ENCODE results near the gene RTN4R.
A peak's percentile ranks its signal among the peaks of the same experiment; 100 is the strongest.

Gene RTN4R

DNA sequence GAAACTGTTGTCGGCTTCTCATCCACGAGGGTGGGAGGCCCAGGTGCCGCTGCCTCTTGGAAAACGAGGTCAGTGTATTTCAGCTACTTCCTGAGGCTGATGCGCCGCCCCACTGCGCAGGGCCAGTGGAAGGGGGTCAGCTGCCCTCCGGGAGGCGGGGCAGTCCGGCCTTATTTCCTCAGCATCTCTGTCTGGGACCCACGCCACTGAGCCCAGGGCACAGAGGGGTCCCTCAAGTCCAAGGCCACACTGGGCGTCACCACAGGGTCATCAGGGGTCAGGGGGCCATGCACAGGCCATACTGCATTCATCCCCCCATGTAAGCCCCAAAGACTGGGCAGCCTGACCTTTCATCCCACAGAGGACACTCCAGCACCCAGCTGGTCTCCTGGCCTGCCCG lies 12.1 kb downstream of the RTN4R start:
- DNase-seq = no peak

DNA sequence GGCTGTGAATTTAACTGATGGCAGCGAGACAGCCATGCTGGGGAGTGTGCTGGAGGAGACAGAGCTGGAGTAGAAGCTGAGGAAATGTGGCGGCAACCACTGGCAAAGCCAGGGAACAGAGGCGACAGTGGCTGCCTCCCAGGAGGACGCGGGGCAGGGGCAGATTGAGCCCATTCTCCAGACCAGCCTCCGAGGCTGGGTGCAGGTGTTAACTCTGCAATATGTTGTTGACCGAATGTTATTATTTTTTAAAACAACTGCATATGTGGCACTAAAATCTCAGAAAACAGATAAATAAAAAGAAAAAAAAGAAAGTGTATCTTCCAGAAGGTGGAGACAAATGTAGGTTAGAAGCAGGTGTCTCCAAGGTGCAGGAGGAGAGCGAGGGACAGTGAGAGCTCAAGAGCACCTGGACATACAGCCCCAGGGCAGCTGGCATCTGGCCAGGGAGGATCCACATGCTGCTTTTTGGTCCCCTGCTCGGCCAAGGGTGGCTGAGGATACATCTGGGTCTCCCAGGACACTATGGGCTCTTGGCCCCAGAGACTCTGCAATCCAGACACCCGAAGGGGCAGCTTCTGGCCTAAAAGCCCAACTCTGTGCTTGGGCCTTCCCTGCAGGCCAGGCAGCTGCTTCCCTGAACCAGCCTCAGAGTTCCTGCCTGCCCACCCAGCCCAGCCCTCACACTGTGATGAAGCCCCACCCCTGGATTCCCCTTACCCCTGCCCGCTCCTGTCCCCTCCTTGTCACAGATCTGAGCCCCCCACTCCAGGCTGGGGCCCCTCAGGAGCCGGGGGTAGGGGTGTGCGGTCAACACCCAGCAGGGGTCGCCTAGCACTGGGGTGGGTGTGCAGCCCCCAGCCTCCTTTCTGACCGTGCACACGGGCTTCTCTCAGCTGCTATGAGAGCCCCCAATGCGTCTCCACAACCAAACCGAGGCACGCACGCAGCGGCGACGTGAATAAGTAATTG lies 12.9 kb downstream of the RTN4R start:
- DNase-seq = no peak

DNA sequence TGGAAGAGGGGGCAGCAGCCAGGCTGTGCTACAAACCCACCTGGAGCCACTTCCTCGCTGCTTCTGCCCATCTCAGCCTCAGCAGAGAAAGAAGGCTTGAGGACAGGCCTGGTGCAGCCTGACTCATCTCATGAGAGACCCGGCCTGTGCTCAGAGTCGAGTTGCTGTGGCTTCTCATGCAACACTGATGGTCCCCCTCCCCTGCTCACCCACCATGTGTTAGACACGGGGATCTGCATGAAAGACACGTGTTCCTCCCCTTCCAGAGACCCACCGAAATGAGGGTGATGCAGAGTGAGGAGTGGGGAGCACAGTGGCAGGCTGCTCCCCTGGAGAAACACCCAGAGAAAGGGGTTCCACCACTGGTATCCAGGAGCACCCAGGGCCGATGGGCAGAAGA lies 15.0 kb downstream of the RTN4R start:
- DNase-seq = no peak

DNA sequence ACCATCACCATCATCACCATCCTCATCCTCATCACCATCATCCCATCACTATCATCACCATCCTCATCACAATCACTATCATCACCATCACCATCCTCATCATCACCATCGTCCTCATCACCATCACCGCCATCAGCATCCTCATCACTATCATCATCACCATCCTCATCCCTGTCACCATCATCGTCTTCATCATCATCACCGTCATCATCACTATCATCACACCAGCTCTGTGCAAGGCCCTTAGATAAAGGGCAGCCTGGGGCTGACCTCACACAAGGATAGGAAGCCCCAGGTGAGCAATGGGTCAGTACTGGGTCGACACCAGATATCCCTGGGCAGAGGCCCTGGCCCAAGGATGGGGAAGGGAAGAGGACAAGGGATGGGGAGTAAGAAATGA lies 16.1 kb downstream of the RTN4R start:
- DNase-seq = no peak

DNA sequence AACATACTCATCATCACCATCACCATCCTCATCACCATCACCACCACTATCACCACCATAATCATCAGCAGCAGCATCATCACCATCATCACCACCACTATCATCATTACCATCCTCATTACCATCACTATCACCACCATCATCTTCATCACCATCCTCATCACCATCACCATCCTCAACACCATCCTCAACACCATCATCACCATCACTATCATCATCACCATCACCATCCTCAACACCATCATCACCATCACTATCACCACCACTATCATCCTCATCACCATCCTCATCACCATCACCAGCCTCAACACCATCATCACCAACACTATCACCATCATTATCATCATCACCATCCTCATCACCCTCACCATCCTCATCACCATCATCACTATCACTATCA lies 16.6 kb downstream of the RTN4R start:
- no peak for DNase-seq

DNA sequence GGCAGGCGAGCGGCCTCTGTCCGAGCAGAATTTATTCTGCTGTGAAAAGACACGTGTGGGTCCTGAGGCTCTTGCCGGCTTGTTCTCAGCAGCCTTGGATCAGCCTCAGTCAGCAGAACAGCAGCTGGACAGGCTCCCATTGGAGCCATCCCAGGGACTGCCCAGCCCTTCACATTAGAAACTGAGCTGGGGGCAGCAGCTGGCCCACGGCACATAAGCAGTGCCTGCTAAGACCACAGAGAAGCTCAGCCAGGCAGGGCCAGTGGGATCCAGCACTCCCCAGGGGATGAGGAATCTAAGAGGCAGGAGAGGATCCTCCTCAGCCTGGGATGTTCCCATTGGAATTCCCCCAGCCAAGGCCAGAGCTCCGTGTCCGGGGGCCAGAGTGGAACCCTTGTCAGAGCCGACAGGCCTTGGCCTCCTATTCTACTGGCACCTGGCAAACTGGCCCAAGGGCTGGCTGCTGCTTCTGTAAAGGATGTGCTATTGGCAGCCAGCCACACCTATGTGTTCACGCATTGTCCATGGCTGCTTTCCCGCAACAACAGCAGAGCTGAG lies 18.2 kb downstream of the RTN4R start:
- no peak for DNase-seq

DNA sequence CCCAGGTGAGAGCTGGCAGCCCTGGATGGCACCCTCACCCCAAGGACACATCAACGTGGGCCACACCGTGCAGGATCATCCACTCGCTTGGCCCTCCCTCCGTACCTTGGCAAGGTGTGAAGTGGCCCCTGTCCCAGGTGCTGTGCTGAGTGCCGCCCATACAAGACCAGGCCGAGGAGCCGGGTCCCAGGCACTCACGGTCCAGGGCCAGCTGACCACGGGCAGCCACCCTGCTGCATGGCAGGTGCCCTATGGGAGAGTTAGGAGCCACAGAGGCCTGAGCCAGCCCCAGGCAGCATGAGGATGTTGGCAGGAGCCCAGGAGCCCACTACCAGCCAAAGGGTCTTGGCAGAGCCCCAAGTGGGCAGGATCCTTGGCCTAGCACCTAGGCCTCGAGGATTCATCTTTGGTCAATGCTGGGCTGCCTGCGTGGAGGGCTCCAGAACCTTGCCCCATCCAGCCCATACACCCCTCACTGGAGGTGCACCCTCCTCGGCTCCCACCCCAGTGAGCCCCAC lies 19.6 kb downstream of the RTN4R start:
- DNase-seq = no peak

DNA sequence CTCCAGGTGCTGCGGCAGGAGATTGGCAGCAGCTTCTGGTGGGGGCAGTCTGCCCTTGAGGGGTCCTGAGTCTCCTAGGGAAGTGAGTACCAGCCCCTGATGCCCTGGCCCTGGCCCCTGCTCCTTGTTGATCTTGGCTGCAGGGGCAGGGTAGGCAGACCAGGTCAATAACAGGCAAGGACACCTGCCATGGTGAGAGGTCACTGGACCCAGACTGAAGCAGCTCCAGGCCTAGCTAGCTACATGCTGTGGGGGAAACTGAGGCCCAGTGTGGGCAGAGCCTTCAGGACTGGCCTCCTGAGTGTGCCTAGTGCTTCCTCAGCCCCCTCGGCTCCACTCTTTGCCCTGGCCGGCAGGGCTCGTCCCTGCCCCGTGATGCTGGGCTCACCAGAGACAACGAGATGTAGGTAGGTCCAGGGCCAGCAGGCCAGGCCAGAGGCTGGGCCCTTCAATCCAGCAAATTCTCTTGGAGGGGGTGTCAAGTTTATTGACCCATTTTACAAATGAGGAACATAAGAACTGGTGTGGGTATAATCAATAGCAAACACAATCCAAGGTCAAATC lies 20.4 kb downstream of the RTN4R start:
- DNase-seq = no peak

DNA sequence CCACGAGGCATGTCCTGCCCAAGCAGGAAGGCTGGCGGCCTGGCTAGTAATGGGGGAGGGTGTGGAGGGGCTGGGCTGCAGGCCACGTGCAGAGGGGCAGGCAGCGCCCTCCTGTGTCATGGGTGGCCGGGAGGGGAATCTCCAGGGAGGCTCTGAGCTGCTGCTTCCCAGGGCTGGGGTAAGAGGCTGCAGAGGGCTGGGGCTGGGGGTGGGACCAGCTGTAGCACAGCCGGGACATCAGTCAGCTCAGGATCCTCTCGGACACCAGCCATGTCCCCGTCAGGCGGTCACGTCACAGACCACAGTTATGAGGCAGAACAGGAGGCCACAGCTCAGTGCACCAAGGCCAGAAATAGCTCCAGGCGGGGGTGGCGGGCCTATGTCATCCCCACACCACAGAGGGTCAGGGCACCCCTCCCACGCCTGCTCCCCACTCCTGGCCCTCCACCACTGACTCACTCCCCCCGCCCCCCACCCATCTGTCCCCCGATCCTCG lies 21.1 kb downstream of the RTN4R start:
- DNase-seq = peak in 1 of 2 donors; percentile 27

DNA sequence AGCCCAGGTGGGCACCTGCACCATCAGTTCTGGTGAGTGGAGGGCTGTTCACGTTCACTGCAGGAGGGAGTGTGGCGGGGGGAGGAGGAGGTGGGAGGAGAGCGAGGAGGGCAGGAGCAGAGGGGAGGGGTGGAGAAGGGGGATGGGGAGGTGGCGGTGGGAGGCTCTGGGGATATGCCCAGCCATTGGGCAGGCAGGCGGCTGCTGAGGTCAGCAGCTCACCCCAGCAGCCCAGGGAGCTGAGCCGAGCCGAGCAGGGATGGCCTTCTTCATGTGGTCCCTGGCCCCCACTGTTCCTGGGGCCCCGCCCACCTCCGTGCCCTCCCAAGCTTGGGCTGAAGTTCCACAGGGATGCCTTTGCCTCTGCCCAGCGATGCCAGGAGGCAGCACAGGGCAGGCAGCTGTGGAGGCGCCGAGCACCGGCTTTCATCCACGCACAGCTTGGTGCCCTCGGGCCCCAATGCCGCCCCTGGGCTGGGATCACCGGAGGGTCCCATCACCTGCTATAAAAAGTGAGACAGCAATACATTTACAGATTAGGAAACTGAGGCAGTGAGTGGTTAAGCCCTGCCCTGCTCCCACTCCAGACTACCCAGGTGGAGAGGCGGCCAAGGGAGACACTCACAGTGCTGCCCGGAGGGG lies 21.6 kb downstream of the RTN4R start:
- no peak for DNase-seq

DNA sequence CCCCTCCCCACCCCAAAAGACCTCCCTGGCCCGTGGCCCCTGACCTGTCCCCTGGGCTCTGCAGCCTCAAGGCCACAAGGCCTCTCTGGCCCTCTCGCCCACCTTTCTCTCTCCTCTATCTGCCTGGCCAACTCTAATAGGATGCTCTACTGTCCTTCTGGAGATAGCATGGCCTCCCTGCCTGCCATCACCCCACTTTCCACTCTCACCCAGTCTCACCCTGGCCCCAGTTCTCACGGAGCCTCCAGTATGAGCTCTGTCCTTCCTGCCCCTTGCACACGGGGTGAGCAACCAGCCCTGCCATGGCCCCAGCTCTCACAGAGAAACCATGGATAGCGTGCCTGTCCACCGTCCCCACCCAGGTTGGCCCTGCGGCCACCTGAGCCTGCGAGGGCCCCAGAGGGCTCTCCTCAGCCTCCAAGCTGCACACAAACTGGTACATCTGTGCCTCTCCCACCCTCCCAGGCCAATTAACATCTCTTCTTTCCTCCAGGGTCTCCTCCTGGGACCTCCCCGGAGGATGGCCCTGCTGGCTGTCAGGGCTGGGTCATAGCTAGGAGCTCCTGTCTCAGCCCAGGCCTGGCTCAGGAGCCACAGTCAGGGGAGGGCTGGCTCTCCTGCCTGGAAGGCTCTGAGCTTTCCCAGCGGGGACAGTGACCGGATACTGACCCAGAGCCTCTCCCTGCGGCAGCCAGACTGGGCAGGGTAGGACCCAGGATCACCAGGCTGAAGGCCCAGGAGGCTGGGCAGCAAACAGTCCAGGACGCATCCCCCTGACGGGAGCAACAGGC lies 22.3 kb downstream of the RTN4R start:
- DNase-seq = no peak

DNA sequence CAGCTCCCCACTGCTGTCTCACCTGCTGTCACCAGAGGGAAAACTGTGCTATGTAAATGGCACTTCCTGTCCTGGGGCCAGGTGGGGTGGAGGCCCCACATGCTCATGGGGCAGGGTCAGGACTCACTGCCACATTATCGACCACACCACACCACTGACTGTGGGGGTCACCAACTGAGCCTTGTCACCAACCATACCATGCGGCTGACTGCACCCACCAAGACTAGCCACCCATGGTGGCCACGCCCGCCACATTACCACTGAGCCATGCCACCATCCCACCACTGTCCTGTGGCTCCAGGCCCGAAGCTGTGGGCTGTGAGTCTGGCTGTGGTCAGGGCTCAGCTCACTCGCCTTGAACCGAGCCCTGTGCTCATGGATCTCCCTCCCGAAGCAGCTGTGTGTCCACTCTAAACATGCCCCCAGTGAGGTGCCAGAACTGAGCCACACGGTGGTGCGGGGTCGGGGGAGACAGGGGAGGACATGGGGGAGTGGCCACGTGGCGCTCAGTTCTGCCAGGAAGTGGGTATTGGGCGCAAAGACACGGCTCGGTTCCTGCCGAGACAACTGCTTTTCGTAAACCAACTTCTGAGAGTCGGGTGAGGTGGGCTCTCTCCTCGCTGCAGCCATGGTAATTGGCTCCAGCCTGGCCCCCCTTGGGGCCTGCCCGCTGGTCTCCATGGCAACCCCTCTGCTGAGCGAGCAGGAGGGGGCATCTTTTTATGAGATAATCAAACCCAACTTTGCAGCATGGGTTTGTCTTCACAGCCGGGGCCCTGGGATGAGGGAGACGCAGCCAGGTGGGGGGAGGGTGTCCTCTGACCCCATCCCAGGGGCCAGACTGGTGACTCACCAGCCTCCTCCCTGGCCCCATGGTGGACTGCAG lies 23.2 kb downstream of the RTN4R start:
- DNase-seq = peak; percentile 64 to 75

DNA sequence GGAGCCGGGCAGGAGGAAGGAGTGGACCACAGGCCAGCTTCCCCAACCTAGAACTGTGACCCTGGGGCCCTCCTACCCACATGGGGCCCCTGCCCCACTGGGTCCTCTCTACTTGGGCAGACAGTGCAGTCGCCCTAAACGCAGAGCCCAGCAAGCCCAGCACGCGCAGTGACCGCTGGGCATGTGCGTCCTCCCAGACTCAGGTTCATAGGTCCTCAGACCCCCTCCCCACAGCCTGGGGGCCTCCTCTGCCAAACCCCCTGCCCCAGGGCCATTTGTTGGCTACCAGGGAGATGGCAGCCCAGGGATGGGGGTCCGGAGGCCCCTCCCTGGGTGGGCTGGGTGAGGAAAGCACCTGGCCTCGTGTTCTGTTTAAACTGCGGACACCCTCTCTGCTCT lies 23.9 kb downstream of the RTN4R start:
- no peak for DNase-seq

DNA sequence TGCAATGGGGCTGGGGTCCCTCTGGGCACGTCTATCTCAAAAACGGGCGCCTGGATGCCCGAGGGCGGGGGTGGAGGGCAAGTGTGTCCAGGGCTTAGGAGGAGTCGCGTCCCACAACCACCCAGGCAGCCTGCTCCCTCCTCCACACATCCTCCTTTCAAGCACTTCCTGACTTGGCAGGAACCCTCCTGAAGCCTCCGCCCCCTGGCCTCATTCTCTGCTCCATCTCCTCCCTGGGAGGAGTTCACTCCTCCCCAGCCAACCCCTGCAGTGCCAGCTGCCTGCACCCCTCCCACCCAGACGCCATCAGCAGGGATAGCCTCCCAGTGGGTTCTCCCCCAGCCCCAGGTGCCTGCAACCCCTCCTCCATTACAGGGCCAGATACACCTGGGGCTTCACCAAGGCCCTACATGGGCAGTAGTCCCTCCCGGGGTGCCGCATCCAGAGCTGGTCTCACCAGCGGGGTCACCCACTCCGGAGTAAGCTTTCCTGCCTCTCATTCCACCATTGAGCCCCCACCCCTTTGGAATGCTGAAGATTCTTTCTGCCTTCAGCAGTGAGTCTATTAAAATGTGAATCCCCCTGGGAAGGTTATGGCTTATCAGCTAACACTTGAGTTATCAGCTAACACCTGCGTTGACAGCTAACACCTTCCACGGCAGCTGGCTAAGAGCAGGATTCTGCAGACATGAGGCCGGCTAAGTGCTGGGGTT lies 24.4 kb downstream of the RTN4R start:
- peak; percentile 35 to 51 for DNase-seq

DNA sequence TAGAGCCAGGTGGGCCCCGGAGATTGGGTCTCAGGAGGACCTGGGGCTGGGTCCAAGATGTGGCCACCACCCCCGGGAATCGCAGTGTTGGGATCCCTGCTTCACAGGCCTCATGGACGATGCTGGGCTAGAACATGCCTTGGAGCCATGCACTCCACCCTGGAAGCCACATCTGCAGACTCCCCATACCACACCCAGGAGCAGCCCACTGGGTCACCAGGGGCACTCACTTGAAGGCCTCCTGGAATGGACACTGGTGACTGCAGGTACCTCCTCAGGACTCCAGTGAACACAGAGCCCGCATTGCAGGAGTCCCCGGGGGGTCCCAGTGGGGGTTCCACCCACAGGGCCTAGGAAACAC lies 25.0 kb downstream of the RTN4R start:
- no peak for DNase-seq

DNA sequence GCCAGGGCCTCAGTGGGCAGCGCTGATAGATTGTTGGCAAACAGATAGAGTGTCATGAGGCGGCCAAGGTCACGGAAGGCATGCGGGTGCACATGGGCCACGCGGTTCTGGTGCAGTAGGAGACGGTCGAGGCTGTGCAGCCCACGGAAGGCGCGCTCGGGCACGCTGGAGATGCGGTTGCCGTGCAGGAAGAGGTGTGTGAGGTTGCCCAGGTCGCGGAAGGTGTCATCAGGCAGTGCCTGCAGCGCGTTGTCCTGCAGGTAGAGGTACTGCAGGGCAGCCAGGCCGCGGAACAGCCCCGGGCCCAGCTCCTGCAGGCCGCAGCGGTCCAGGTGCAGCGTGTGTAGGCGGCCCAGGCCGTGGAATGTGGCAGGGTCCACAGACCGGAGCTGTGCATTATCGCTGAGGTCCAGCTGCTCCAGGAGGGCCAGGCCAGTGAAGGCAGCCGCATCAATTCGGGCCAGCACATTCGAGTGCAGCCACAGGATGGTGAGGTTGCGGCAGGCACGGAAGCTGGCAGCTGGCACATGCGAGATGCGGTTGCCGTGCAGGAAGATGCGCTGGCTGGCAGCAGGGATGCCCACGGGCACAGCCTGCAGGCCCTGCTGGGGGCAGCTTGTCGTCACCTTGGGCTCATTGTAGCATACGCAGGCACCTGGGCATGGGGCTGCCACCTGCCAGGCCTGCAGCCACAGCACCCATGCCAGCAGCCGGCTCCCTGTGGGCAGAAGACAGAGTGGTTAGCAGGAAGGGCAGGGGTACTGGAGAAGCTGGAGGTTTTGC lies 25.5 kb downstream of the RTN4R start:
- no peak for DNase-seq

DNA sequence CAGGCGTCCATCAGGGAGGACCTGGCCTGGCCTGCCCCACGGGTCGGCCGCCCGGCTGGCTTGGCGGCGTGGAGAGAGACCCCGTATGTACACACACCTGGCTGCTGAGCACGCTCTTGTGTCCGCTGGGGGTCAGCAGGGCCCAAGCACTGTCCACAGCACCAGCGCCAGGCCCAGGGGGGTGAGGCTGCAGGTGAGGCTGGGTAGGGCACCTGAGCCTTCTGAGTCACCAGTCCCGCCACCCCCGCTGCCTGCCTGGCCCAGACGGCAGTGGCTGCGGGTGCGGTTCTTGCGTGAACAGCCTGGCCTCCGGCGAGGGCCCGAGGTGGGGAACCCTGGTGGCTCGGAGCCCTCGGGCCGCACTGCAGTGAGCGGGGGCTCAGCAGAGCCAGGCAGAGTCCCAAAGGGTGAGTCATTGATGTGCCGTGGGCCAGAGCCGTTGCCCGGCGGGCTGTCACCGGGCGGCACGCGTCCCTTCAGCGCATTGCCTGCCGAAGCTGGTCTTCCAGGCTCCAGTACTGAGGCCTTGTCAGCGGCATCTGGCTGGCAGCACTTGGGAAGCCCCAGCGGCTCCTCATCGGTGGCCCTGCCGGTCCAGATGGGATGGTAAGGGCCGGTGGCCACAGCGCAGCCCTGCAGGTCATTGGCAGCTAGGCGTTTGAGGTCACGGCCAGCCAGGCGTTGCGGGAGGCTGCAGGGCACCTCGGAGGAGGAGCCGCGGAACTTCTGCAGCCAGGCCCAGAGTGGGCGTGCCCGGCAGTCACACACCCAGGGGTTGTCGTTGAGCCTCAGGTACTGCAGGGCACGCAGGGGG lies 26.3 kb downstream of the RTN4R start:
- DNase-seq = no peak

DNA sequence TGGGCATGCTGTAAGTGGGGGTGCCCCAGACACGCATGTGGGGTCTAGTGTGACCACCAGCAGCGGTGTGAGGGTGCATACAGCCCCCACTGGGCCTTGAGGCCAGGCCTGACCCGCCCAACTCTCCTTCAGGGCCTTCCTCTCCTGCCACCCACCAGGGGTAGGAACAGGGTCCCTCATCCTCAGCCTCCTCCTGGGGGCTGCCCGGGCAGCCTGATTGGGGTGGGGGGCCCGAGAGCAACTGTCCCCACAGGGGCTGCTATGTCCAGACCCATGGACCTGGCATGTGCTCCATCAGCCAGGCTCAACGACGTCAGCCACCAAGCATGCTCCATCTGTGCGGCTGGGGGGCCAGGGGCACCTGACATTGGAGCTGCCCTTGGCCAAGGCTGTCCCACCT lies 27.2 kb downstream of the RTN4R start:
- DNase-seq = no peak

DNA sequence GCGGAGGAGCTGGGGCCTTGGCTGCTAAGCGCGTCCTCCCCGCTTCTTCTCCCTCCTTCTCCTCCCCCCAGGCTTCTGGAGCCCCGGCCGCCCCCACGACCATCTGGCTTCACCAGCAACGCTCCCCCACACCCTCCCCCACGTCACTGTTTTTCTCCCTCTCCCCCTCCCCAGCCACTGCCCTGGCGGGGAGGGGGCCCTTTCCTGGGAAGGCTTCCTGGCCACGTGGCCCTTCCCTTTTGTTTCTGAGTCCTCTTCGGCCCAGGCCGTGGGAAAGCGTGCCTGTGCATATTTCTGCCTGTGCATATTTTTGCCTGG lies 27.7 kb downstream of the RTN4R start:
- no peak for DNase-seq

All from CD4-positive, alpha-beta T cell treated with Interleukin-1 beta for 1 hour (primary cell).